HepG2 (cell line): ENCODE data around the gene MNAT1. TPM values are rescaled to one million over a fixed set of nuclear protein-coding genes. Genes with fewer than 3 reads are reported as not detected.

Experiments used
- ATAC-seq: fragments of 200-7000 bp; cut with Tn5 transposase; 3 replicates; pipeline ENCODE4 v1.9.1; 2020; ENCODE audit warnings: mild to moderate bottlenecking, moderate library complexity
- BruUV-seq: library from RNA; stranded (reverse); fragments of 400-500 nt; replicated peaks from 2 replicates; lab custom pipeline; 2021; lab: Mats Ljungman, UMichigan
- CTCF ChIA-PET: fragments of 300-600 bp; formaldehyde crosslinking; extraction: SDS; loops from one replicate; lab custom pipeline; 2021; ENCODE audit warnings: low total read pairs, inconsistent platforms, low intra/inter-chr PET ratio; lab: Yijun Ruan, JAX
- POLR2A ChIA-PET: fragments of 350-600 bp; sonication (Branson Sonifier 250); formaldehyde crosslinking; loops from one replicate; lab custom pipeline; 2020; ENCODE audit warnings: antibody characterized with exemption, inconsistent platforms; lab: Yijun Ruan, JAX
- DNase-seq: peaks from one replicate; pipeline ENCODE4 v3.0.0-alpha.2; 2015; ENCODE audit warnings: low spot score
- FAIRE-seq: peaks from 3 replicates; lab custom pipeline; 2011; peaks lifted over from hg19 to GRCh38; lab: Jason Lieb, UNC
- H2AFZ ChIP-seq: one replicate; pipeline ENCODE4 v1.6.1; 2011; ENCODE audit warnings: low read length, inconsistent platforms
- H3K27ac ChIP-seq: fragments of 300-600 bp; 3 replicates; pipeline ENCODE4 v1.8.0; 2011; ENCODE audit warnings: mixed run types, mild to moderate bottlenecking, mixed read lengths, low read length, inconsistent platforms; ENCODE audit not compliant: insufficient read depth; ENCODE audit errors: extremely low read length
- H3K27me3 ChIP-seq, 2 experiments: fragments of 200-600 bp in 1 of 2; 2 replicates in 1 of 2; 3 replicates in 1 of 2; pipeline versions ENCODE4 v1.6.0 to v1.8.0; 2011; ENCODE audit warnings: low read length in 2 of 2, mild to moderate bottlenecking in 2 of 2, moderate library complexity in 2 of 2, inconsistent platforms in 1 of 2; ENCODE audit not compliant: insufficient read depth in 2 of 2, control insufficient read depth in 1 of 2
- H3K36me3 ChIP-seq, 2 experiments: fragments of 200-600 bp in 1 of 2; replicated peaks in 1 of 2; 2 replicates in 1 of 2; 3 replicates in 1 of 2; pipeline versions ENCODE4 v1.5.1 to v1.8.0; 2011; ENCODE audit warnings: low read length in 2 of 2, inconsistent platforms in 1 of 2; ENCODE audit not compliant: insufficient read depth in 2 of 2, control insufficient read depth in 1 of 2
- H3K4me1 ChIP-seq: 2 replicates; pipeline ENCODE4 v1.5.1; 2012; ENCODE audit warnings: low read length, inconsistent platforms; ENCODE audit not compliant: insufficient read depth
- H3K4me2 ChIP-seq: 2 replicates; pipeline ENCODE4 v1.6.0; 2011; ENCODE audit warnings: low read depth, low read length, inconsistent platforms
- H3K4me3 ChIP-seq, 3 experiments: fragments of 200-600 bp in 1 of 3; sonication (generic), shearing (Covaris generic) in 1 of 3; replicated peaks in 1 of 3; 2 replicates each; pipeline ENCODE4 v1.5.1; 2011 to 2016; ENCODE audit warnings: low read length in 3 of 3, inconsistent platforms in 2 of 3, low read depth in 2 of 3, mild to moderate bottlenecking in 2 of 3, control low read depth in 1 of 3, mixed read lengths in 1 of 3; ENCODE audit not compliant: insufficient read depth in 1 of 3
- H3K79me2 ChIP-seq: one replicate; pipeline ENCODE4 v1.6.1; 2011; ENCODE audit warnings: low read length, inconsistent platforms; ENCODE audit not compliant: insufficient read depth
- H3K9ac ChIP-seq: 2 replicates; pipeline ENCODE4 v1.6.0; 2011; ENCODE audit warnings: mild to moderate bottlenecking, low read depth, low read length, inconsistent platforms; ENCODE audit not compliant: insufficient read depth
- H3K9me3 ChIP-seq: 2 replicates; pipeline ENCODE4 v1.5.1; 2012; ENCODE audit warnings: mild to moderate bottlenecking, low read length
- H4K20me1 ChIP-seq: 2 replicates; pipeline ENCODE4 v1.6.0; 2011; ENCODE audit warnings: inconsistent platforms, mild to moderate bottlenecking, low read length, moderate library complexity; ENCODE audit not compliant: insufficient read depth
- ATM ChIP-seq: fragments of 450-650 bp; IDR thresholded peaks from 2 replicates; pipeline ENCODE4 v1.7.1; 2017; ENCODE audit warnings: mild to moderate bottlenecking, borderline replicate concordance
- FOXA1 ChIP-seq, 2 experiments: fragments of 450-650 bp in 1 of 2; sonication (generic) in 1 of 2; formaldehyde crosslinking in 1 of 2; IDR thresholded peaks; 2 replicates each; pipeline versions ENCODE4 v1.4.0 to v1.6.1; 2016 to 2020; ENCODE audit warnings: missing genetic modification reagents in 1 of 2
- FOXA3 ChIP-seq: IDR thresholded peaks from 2 replicates; pipeline ENCODE4 v1.6.1; 2016; ENCODE audit warnings: missing genetic modification reagents, missing compliant biosample characterization
- MIXL1 ChIP-seq: IDR thresholded peaks from 2 replicates; pipeline ENCODE4 v1.6.1; 2016
- MYC ChIP-seq: sonication (generic); formaldehyde crosslinking; IDR thresholded peaks from 2 replicates; pipeline ENCODE4 v1.9.0; 2021; ENCODE audit warnings: missing genetic modification reagents, borderline replicate concordance
- PAF1 ChIP-seq: IDR thresholded peaks from 2 replicates; pipeline ENCODE4 v1.6.1; 2016; ENCODE audit warnings: missing genetic modification reagents, missing compliant biosample characterization
- SAFB2 ChIP-seq: sonication (generic); formaldehyde crosslinking; IDR thresholded peaks from 2 replicates; pipeline ENCODE4 v1.5.1; 2020; ENCODE audit warnings: missing genetic modification reagents, low read depth, mild to moderate bottlenecking, borderline replicate concordance
- SSRP1 ChIP-seq: IDR thresholded peaks from 2 replicates; pipeline ENCODE4 v1.6.1; 2016; ENCODE audit warnings: control low read depth
- SUZ12 ChIP-seq: fragments of 150-350 bp; IDR thresholded peaks from 2 replicates; pipeline ENCODE4 v1.6.1; 2014; ENCODE audit warnings: low read depth, low read length
- ZC3H4 ChIP-seq: sonication (generic); formaldehyde crosslinking; IDR thresholded peaks from 2 replicates; pipeline ENCODE4 v1.4.0; 2020; ENCODE audit warnings: missing genetic modification reagents, borderline replicate concordance
- ZNF24 ChIP-seq: fragments of 450-650 bp; IDR thresholded peaks from 2 replicates; pipeline ENCODE4 v1.6.1; 2017; ENCODE audit warnings: antibody characterized with exemption, mild to moderate bottlenecking
- ZNF598 ChIP-seq: sonication (generic); formaldehyde crosslinking; IDR thresholded peaks from 2 replicates; pipeline ENCODE4 v1.5.1; 2020; ENCODE audit warnings: mild to moderate bottlenecking, missing genetic modification reagents, borderline replicate concordance
- ZNF816 ChIP-seq: sonication (generic); formaldehyde crosslinking; IDR thresholded peaks from 2 replicates; pipeline ENCODE4 v1.8.0; 2022; ENCODE audit warnings: missing genetic modification reagents, mild to moderate bottlenecking, borderline replicate concordance
- WGBS: methylation state at CpG from one replicate; pipeline ENCODE4 v1.1.6; 2017; ENCODE audit warnings: low lambda C conversion rate; 5-methylcytosine and 5-hydroxymethylcytosine counted together
- in situ Hi-C: cut with HindIII; loops from 2 replicates; pipeline ENCODE4 v1.10.0; 2017; ENCODE audit warnings: low pct_unique_long_range_greater_than_20kb; ENCODE audit not compliant: extremely low pct_ligation_motif_present
- intact Hi-C: fragments of 100-400 bp; cut with micrococcal nuclease; formaldehyde crosslinking; loops from one replicate; pipeline ENCODE4 v1.10.0; 2022; ENCODE audit not compliant: unreplicated experiment
- polyA plus RNA-seq, 8 experiments: library from polyadenylated mRNA; depleted of rRNA in 3 of 8; stranded (reverse) in 7 of 8; unstranded in 1 of 8; fragments of >200 nt; fragmentation: Illumina TruSeq in 4 of 8; extraction: Trizol in 4 of 8; gene quantifications; 2 replicates each; pipeline versions ENCODE4 v1.2.1 to v1.2.3, GENCODE V29; 2011 to 2016; ENCODE audit warnings: low read depth in 4 of 8, missing spikeins in 1 of 8, mixed read lengths in 1 of 8; ENCODE audit not compliant: insufficient read depth in 1 of 8
- total RNA-seq, 5 experiments: library from RNA; depleted of rRNA; stranded (reverse); fragments of >200 nt; fragmentation: Illumina TruSeq; extraction: Trizol; gene quantifications; 2 replicates each; pipeline ENCODE4 v1.2.3, GENCODE V29; 2016; ENCODE audit warnings: low read depth in 1 of 5
- TF ChIP-seq, protein P1 (sequence below): sonication (generic); formaldehyde crosslinking; conservative IDR thresholded peaks from 2 replicates; pipeline ENCODE4 v1.5.0; 2020; ENCODE audit warnings: missing genetic modification reagents
- TF ChIP-seq, protein P2 (sequence below): IDR thresholded peaks from 2 replicates; pipeline ENCODE4 v1.6.1; 2016; ENCODE audit warnings: mild to moderate bottlenecking, missing biosample characterization, missing genetic modification reagents
- TF ChIP-seq, protein P3 (sequence below): sonication (generic); formaldehyde crosslinking; IDR thresholded peaks from 2 replicates; pipeline ENCODE4 v1.8.1; 2022; ENCODE audit warnings: mild to moderate bottlenecking, missing genetic modification reagents
- TF ChIP-seq, protein P4 (sequence below): sonication (generic); formaldehyde crosslinking; IDR thresholded peaks from 2 replicates; pipeline ENCODE4 v1.4.0; 2020; ENCODE audit warnings: missing genetic modification reagents

MNAT1 gene
- total and polyA plus RNA-seq, 2 of the 13 experiments (the other 11 are each of a cell fraction or from before 2014, with no cell fraction given), result 49.2 to 94.8 TPM

DNA sequence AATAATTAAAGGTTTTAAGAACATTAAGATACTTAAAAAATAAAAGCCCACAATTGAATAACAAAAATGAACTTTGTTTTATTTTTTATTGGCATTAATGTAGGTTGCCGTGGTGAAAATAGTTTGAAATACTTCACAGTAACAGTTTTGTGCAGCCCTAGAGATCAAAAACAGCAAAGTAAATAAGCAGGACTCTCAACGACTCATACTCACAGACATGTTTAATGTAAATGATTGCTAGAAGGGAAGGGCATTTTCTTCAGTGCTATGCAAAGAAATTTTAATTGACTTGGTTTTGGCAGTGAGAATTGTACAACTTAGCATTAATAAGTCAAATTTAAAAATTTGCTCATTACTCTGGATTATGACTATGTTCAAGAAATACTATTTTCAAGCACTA, 230.3 kb downstream of the MNAT1 start:
- ChIA-PET CTCF (no interaction called here), POLR2A (no interaction called here)
- no peaks in the 10 kb centered on the region for H3K36me3 ChIP-seq
- ATAC-seq, result peak; percentile 41; the same call in 1 of the 3 replicates
- no peak for TF ChIP-seq ZNF24
- no peak for TF ChIP-seq ZNF816 (CRISPR knock-in tag)
- TF ChIP-seq ZNF598 (CRISPR knock-in tag), result no peak
- no peak for TF ChIP-seq PAF1 (CRISPR knock-in tag)
- no peak for TF ChIP-seq SAFB2 (CRISPR knock-in tag)
- TF ChIP-seq, protein P1, sequence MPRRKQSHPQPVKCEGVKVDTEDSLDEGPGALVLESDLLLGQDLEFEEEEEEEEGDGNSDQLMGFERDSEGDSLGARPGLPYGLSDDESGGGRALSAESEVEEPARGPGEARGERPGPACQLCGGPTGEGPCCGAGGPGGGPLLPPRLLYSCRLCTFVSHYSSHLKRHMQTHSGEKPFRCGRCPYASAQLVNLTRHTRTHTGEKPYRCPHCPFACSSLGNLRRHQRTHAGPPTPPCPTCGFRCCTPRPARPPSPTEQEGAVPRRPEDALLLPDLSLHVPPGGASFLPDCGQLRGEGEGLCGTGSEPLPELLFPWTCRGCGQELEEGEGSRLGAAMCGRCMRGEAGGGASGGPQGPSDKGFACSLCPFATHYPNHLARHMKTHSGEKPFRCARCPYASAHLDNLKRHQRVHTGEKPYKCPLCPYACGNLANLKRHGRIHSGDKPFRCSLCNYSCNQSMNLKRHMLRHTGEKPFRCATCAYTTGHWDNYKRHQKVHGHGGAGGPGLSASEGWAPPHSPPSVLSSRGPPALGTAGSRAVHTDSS (CRISPR knock-in tag), result no peak
- peak; percentile 66 for TF ChIP-seq FOXA3 (CRISPR knock-in tag)
- TF ChIP-seq ATM, result no peak
- no peak for TF ChIP-seq ZC3H4
- no peak for TF ChIP-seq SUZ12
- TF ChIP-seq MIXL1, result no peak
- no peak for TF ChIP-seq FOXA1 (IDR thresholded peaks at IDR 0.05)
- 0 out of 2 replicates have a peak, but pooled peaks have one; percentile 25 for TF ChIP-seq FOXA1 (CRISPR knock-in tag; IDR thresholded peaks at IDR 0.05)
- TF ChIP-seq, protein P2, sequence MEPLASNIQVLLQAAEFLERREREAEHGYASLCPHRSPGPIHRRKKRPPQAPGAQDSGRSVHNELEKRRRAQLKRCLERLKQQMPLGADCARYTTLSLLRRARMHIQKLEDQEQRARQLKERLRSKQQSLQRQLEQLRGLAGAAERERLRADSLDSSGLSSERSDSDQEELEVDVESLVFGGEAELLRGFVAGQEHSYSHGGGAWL (CRISPR knock-in tag), result no peak
- TF ChIP-seq, protein P3, sequence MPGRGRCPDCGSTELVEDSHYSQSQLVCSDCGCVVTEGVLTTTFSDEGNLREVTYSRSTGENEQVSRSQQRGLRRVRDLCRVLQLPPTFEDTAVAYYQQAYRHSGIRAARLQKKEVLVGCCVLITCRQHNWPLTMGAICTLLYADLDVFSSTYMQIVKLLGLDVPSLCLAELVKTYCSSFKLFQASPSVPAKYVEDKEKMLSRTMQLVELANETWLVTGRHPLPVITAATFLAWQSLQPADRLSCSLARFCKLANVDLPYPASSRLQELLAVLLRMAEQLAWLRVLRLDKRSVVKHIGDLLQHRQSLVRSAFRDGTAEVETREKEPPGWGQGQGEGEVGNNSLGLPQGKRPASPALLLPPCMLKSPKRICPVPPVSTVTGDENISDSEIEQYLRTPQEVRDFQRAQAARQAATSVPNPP (CRISPR knock-in tag), result no peak
- TF ChIP-seq, protein P4, sequence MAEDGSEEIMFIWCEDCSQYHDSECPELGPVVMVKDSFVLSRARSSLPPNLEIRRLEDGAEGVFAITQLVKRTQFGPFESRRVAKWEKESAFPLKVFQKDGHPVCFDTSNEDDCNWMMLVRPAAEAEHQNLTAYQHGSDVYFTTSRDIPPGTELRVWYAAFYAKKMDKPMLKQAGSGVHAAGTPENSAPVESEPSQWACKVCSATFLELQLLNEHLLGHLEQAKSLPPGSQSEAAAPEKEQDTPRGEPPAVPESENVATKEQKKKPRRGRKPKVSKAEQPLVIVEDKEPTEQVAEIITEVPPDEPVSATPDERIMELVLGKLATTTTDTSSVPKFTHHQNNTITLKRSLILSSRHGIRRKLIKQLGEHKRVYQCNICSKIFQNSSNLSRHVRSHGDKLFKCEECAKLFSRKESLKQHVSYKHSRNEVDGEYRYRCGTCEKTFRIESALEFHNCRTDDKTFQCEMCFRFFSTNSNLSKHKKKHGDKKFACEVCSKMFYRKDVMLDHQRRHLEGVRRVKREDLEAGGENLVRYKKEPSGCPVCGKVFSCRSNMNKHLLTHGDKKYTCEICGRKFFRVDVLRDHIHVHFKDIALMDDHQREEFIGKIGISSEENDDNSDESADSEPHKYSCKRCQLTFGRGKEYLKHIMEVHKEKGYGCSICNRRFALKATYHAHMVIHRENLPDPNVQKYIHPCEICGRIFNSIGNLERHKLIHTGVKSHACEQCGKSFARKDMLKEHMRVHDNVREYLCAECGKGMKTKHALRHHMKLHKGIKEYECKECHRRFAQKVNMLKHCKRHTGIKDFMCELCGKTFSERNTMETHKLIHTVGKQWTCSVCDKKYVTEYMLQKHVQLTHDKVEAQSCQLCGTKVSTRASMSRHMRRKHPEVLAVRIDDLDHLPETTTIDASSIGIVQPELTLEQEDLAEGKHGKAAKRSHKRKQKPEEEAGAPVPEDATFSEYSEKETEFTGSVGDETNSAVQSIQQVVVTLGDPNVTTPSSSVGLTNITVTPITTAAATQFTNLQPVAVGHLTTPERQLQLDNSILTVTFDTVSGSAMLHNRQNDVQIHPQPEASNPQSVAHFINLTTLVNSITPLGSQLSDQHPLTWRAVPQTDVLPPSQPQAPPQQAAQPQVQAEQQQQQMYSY (CRISPR knock-in tag), result no peak
- no peak for TF ChIP-seq SSRP1
- TF ChIP-seq MYC (CRISPR knock-in tag), result no peak
- H3K4me3 ChIP-seq, result no peak overlapping the region
- no TSS peak for BruUV-seq
- DNase-seq, result peak; percentile 18
- no peak overlapping the region for H3K4me2 ChIP-seq
- H2AFZ ChIP-seq, result no peak overlapping the region
- H3K27me3 ChIP-seq, result no peaks in the 10 kb centered on the region
- 33% methylated on average over 2 of the region's 2 CpGs for WGBS
- H3K4me1 ChIP-seq, result peaks cover 21% of the 10 kb centered on the region
- FAIRE-seq, result peak; percentile 8
- H3K9ac ChIP-seq, result no peak overlapping the region
- intact Hi-C loops (no loop called here), in situ Hi-C loops (no loop called here)
- H4K20me1 ChIP-seq, result no peaks in the 10 kb centered on the region
- H3K27ac ChIP-seq, result no peak overlapping the region
- no peaks in the 10 kb centered on the region for H3K79me2 ChIP-seq
- no peaks in the 10 kb centered on the region for H3K9me3 ChIP-seq
